NCI-H82 treated with DMSO at 0.1 percent for 48 hours (cell line): ENCODE results near the gene ST6GAL2.

Source experiments
- DNase-seq: peaks from one replicate; lab custom pipeline; 2025; ENCODE audit not compliant: unreplicated experiment; lab: John Stamatoyannopoulos, UW

Gene ST6GAL2

DNA sequence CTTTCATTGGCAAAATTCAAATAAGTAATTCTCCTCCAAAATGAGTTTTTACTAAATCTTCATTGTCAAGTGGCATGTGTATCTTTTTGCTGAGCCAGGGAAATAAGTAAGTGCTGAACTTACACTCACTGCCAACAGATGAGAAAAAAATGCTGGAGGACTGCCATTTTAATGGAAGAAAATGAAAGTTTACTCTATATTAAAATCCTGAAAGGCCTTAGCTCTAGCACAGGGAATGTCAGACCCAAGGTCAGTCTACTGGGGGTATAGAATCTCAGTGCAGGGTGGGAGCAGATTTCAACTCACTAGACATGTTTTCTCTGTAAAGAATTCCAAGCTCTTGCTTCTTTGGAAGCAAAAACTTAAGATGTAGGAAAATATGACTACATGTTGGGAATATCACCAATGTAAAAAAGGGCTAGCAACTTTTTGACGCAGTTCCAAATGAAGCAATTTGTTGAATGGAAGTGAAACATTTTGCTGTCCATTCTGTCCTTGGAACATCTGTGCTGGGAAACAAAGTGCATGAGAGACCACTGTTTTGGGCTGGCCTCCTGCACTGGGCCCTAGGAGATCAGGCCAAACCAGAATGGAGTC is 127.0 kb downstream of the ST6GAL2 start:
- no peak for DNase-seq
